Measurements from ENCODE around the gene EDC3.
"Not testable (repeated sequence)": the region's sequence is repeated elsewhere in the genome, so short reads cannot be mapped to it uniquely, and the experiment has no call there.

The EDC3 gene, protein sequence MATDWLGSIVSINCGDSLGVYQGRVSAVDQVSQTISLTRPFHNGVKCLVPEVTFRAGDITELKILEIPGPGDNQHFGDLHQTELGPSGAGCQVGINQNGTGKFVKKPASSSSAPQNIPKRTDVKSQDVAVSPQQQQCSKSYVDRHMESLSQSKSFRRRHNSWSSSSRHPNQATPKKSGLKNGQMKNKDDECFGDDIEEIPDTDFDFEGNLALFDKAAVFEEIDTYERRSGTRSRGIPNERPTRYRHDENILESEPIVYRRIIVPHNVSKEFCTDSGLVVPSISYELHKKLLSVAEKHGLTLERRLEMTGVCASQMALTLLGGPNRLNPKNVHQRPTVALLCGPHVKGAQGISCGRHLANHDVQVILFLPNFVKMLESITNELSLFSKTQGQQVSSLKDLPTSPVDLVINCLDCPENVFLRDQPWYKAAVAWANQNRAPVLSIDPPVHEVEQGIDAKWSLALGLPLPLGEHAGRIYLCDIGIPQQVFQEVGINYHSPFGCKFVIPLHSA

DNA sequence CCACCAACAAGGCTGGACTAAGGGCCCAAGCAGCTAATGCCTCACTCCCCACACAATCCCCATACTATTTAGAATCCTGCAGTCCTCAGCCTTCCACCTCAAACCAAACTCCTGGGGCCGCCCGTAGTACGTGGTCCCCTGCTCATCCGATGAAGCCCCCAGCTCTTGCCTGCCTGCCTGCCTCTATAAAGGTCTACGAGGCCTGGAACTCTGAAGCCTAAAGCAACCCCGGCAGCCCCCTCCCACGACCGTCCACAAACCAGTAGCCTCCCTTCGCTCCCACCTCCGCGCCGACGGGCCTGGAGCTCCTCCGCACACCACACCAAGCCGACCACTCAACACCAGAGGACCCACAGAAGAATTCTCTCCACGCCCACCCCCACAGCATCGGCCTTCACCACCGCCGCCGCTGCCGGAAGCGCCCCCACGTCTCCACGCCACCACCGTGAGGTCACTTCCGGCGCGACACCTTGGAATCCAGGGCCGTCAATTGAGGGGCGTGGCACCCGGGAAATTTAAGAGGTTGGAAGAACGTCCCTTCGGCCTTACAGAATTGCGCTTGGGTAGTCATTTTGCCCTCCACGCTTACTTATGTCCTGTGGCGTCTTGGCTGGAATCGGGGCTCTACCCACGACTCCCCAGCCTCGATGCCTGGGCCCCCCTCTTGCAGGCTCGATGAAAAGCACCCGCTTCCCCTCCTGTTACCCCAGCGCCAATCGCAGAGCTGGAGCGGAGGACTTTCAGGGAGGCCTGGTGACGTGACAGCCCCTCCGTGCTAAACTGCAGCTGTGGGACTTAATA, at the start of gene EDC3:
Gene EDC3, minus strand, starts transcription at position 428 of the 801 bp plus-strand sequence. CDS start 20,900 bp downstream, outside the sequence.
- peak; percentile 84 for DNase-seq

DNA sequence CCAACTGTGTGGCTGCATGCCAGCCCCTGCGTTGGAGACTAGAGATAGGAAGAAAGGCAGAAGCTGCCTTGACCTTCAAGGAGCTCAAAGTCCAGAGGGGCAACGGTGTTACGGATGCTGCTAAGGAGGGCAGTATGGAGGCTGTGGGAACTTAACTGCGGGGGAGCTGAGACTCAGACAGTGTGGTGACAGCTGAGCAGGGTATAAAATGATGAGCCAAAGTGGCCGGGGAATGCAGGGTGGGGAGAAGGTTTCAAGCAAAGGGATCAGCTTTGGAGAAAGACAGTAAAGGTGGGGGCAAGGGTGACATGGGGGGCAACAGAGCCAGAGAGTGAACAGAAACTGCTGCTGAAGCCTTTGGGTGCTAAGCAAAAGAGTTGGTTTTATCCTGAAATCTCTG, 46.6 kb upstream of the EDC3 start:
- no peak for DNase-seq

DNA sequence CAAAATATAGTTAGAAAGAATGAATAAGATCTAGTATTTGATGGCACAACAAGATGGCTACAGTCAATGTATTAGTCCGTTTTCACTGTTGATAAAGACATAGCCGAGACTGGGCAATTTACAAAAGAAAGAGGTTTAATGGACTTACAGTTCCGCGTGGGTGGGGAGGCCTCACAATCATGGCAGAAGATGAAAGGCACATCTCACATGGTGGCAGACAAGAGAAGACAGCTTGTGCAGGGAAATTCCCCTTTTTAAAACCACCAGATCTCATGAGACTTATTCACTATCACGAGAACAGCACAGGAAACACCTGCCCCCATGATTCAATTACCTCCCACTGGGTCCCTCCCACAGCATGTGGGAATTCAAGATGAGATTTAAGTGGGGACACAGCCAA, 42.4 kb upstream of the EDC3 start:
- DNase-seq: not testable (repeated sequence)

DNA sequence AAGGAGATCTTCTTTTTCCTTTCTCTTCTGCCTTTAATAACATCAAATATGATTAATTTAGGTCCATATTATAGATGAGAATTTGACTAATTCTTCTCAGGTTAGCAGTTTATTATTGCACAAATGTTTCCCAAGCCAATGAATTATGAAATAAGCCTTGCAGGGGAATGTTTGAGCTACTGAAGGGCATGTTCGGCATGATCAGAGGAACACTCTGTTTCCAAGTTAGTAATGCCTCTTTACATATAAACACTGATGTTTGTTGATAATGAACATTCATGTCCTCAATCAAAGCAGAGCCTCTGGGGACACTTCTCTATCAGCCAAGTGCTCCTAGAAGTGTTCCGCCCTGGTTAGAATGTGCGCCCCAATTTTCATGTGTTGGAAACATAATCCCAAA, 39.5 kb upstream of the EDC3 start:
- no peak for DNase-seq

DNA sequence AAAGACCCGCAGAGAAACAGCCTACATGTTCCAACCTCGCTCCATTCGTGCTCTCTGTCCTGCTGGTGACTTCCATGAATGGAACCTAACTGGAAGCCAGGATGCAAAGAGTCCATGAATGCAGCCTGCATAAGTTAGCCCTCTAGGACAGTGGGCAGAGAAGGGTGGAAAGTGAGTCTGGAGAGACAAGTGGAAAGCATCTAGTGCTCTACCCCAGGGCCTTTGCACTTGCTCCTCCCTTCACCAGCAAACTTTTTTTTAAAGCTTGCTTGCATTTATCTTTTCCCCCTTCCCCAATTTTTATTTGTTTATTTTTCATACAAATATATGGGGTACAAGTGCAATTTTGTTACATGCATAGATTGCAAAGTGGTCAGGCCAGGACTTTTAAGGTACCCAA, 37.4 kb upstream of the EDC3 start:
- DNase-seq: no peak

DNA sequence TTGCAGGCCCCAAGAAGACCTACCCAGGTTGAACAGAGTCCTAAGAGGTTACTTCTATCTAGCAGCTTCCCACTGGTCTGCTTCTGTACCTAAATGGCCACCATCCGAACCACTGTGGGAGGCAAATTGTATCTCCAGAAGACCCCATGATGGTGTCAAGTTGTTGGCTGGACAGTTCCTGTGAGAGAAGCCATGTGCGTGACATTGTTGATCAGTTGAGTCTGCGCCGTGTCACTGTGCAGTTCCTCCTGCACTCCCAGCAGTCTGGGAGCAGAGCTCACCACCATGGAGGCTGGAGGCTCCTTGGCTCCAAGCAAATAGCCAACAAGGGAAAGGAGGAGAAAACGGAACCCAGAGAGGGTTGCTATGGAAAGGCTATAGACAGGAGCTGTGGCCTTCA, 37.0 kb upstream of the EDC3 start:
- DNase-seq: no peak

DNA sequence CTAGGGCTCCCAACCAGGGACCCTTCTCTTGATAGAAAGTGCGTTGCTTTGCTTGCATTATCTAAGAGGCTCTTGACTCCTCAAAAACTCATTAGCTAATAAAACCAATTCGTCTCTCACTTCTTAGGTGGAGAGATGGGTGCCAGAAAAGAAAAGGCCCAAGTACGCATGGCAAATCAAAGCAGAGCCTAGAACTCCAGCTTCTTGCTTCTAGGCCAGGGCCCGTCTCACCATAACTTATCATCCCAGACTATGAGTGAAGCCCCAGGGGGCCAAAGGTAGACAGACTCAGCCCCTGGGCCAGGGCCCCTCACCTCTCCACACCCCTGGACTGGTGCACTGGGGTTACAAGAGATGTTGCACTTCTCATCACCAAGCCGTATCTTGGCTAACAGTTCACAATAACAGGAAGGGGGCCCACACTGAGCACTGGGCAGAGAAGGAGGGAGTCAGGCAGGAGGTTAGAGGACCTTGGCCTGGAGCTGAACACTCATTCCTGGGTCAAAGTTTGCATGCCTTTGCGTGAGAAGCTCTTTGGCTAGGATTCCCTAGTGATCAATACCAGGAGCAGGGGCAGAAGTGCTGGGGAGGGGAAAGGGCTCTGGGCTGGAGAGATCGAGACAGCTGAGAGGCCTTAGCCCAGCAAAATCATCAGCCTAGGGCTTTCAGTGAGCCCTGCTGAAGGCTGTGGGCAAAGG, 34.9 kb upstream of the EDC3 start:
- no peak for DNase-seq

DNA sequence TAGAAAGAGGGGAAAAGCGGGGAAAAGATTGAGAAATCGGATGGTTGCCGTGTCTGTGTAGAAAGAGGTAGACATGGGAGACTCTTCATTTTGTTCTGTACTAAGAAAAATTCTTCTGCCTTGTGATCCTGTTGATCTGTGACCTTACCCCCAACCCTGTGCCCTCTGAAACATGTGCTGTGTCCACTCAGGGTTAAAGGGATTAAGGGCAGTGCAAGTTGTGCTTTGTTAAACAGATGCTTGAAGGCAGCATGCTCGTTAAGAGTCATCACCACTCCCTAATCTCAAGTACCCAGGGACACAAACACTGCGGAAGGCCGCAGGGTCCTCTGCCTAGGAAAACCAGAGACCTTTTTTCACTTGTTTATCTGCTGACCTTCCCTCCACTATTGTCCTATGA, 33.5 kb upstream of the EDC3 start:
- not testable (repeated sequence) for DNase-seq

DNA sequence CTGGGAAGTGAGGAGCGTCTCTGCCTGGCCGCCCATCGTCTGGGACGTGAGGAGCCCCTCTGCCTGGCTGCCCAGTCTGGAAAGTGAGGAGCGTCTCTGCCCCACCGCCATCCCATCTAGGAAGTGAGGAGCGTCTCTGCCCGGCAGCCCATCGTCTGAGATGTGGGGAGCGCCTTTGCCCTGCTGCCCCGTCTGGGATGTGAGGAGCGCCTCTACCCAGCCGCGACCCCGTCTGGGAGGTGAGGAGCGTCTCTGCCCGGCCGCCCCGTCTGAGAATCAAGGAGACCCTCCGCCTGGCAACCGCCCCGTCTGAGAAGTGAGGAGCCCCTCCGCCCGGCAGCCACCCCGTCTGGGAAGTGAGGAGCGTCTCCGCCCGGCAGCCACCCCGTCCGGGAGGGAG, 32.9 kb upstream of the EDC3 start:
- DNase-seq: not testable (repeated sequence)

DNA sequence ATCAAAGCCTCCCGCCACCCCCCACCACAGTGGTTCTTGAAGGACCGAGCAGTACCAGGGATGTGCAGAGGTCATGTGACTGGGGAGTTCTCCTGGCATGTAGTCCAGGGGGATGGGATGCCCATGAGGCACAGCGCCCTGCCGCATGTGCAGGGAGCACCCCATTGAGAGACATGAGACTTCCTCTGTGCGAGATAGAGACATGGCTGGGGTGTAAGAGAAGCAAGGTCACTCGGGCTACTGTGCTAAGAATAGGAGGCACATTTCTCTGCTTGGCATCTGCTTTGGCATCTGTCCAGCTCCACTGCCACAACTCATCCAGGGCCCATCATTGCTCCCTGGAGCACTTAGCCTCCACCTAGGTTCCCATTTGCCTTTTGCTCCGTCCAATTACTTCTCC, 31.9 kb upstream of the EDC3 start:
- no peak for DNase-seq

DNA sequence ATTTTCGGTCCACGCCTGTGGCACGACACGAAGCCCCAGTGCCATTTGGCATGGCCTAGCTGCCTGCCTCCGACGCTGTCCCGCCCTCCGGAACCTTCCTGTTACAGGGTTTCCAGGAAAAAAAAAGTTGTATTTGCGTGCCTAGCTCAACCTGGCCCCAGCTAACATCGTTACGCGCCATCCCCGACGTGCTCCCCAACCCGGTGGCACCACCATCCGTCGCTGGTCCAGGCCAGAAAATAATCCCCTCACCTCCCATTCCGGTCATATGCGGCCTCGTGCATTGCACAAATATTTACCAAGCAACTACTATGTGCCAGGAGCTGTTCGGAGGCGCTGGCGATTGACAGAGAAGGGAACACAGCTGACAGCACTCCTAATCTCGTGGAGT, 30.9 kb upstream of the EDC3 start:
- no peak for DNase-seq

DNA sequence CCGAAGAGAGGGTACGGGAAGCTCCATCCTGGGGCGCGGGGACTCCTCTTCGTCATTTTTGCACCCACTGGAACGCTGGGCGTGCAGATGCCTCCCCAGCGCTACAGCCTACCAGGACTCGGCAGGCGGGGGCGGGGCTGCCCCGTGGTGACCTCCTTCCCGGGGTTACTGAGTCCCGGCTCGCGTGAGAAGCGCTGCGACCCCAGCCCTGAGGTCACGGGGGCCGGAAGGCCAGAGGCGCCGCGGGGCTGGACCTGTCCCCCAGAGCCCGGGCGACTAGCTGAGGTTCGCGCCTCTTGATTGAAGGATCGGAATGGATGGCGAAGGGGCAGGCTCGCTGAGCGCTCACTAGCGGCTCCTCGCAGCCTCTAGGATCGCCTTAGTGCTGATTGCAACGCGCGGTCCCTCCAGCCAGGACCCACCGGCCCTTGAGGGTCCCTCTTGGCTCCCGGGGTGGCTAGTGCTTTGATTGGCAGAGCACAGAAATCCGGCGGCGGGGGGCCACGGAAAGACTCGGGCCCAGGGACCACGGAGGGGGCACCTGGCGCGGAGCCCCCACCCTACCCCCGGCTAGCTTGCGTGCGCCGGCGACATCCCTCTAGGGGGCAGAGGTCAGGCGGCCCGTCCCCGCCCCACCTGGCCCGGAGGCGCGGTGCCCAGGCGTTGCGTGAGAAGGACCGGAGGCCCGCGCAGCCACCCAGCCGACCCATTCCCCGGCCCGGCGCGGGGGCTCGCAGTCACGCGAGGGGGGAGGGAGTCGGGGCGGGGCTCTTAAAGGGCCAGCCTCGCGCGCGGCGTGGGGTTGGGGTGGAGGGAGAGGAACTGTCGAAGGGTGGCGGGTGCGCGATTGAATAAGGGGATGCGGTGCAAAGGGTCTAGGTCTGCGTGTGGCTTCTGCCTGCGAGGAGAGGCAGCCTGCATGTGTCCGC, 30.3 kb upstream of the EDC3 start:
- peak; percentile 62 for DNase-seq

DNA sequence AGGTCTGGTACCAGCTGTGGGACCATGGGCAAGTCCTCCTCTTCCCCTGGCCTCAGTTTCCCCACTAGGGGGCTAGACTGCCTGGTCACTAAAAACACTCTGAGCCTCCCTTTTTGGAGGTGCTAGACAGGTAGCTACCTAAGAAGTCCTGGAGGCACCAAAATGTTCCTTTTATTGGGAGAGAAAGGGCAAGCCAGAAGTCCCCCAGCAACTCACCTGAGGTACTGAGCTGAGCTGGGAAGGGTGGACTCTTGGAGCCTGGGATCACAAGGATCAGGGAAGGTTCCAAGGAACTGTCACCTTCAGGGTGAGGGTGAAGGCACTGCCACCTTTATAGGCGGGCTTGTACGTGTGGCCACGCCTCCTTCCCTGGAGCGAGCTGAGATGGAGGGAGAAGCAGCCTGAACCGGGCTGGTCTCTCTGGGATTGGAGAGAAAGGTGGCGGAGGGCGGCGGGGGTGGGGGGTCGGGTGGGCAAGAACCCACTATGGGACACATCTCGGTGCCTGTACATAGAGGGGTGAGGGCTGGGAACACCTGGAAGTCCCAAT, 29.5 kb upstream of the EDC3 start, which contains the start of gene CYP1A1:
Gene CYP1A1, minus strand, starts transcription at position 304 of the 550 bp plus-strand sequence. CDS start 2,431 bp downstream, outside the sequence.
- peak; percentile 47 for DNase-seq

DNA sequence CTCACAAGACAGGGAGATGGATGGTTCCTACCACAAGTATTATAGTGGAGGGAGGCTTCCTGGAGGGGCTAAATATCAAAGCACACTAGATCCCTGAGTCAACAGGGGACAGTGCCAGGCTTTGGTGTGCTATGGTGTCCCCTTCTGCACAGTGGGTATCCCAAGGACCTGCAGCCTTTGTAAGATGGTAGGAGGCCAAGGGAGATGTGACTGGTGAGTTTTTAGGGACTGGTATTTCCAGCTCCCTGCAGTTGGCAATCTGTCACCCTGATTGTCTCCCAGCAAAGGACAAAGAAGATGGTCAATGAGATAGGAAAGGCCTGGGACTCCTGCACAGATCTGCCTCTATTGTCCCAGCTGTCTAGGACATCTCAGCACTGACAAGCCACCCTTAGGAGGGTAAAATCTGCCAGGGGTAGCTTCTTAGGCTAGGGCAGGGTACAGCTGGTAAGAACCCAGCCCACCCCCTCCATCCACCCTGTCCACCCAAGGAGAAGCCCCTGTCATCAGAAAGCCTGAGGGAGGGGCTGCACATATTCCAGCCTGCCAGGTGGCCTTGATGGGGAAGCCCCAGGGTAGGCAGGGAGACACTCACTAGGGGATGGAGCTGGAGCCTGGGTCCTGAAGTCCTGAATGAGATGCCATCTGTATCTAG, 28.9 kb upstream of the EDC3 start:
- no peak for DNase-seq

DNA sequence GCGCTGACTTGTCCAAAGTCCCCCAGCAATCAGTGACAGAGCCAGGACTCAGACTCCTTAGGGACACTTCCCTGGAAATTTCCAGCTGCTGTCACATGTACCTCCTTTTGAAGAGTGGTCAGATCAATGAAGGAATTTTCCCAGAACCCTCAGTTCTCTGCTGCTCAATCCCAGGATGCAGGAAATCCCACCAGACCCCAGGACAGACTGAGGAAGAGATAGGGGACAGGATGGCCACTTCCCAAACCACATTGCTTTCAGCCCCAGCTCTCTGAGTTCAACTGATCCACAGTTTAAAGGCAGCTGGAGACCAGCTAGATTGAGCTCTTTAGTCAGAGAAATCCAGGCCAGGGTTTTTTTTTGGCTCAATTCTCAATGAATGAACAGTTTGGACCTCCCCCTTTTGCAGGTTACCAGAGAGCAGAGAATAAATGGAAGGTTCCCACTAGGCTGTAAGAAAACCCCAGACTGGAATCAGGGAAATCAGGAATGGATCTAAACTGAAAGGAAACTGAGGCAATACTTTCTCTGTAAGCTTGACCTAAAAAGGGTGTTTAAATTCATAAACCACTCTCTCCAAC, 28.0 kb upstream of the EDC3 start:
- DNase-seq: no peak

DNA sequence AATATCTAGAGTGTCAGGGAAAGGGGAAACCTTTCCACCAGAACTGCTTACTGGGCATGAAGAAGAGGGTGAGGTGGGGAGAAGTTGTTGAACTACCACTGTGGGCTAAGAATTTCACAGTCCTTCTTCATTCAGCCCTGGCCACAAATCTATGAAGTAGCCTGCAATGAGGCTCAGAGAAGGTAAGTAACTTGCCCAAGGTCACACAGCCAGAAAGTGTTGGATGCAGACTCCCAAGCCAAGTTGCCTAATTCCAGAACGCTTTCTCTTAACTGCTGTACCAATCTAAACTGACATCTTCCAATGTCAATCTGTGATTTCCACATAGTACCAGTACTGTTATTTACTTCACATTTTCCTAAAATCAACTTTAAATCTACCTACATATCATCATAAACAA, 27.4 kb upstream of the EDC3 start:
- no peak for DNase-seq

DNA sequence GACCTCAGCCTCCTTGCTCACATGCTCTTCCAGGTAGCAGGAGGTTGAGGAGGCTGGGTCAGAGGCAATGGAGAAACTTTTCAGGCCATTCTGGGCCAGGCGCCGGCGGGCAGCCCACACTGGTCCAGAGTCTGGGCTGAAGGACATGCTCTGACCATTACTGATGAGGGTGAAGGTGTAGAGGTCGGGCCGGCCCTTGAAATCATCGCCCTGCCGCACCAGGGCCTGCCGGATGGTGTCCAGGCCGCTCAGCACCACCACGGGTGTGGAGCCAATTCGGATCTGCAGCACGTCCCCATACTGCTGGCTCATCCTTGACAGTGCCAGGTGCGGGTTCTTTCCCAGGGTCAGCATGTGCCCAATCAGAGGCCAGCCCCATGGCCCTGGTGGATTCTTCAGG, 26.8 kb upstream of the EDC3 start:
- DNase-seq: no peak

DNA sequence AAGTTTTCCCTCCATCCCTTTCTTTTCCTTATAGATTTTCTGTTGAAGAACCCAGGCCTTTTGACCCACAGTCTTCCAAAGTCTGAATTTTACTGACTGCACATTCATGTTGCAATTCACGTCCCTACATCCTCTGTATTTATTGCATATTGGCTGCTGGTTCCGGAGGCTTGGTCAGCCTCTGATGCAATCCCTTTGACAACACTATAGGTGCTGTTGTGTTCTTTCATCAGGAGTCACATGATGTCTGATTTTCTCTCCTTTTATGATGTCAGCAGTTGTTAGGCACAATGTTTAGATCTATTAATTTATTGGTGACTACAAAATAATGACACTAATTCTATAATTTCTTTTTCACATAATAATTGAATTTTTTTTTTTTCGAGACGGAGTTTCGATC, 20.8 kb upstream of the EDC3 start:
- DNase-seq: no peak

DNA sequence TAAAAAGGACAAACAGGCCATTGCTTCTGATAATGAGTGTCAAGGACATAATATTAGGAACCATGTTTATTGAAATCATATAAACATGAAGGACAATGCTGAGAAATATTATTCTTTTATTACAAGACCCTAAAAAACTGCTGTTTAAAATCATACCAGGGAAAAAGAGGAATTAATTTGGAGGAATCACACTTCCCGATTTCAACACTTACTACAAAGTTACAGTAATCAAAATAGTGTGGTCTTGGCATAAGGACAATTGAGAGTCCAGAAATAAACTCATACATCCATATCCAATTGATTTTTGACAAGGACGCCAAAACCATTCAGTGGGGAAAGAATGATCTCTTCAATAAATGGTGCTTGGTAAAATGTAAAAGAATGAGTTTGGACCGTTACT, 16.5 kb upstream of the EDC3 start:
- no peak for DNase-seq

DNA sequence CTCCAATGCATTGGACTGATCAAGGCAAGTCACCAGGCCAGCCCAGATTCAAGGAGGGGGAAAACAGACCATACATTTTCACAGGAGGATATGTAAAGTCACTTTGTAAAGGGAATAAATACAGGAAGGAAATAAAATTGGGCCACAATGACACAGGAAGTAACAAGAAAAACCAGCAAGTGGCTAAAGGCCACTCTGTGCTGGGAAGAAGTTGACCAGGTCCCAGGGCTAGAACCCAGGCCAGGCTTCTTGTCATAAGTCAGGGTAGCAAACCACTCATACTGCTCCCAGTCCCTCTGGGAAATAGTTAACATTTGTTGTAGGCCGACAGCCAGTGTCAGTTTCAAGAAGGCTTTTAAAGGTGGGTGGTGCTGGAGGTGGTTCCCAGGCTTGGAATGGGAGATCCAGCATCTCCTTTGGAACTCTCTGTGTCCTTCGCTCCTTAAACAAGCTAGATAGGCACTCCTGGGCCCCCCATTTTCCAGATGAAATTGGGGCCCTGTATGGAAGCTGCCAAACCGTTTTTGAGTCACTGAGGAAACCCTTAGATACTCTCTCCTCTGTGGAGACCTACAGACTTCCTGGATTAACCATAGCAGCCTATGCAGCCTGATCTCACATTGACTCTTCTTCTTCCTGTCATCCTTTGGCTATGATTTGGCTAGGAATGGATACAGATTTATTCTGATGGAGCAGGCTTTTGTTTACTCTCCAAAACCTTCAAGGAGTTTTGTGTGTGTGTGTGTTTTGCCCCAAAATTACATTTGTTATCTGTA, 14.7 kb upstream of the EDC3 start:
- no peak for DNase-seq

Data from activated T-cell treated with anti-CD3 and anti-CD28 coated beads, Interleukin-2, amount 50 U/mL, for 1 hour (primary cell).